Measurements from ENCODE around the gene RCOR1. TPM values are rescaled to one million over a fixed set of nuclear protein-coding genes. Genes with fewer than 3 reads are reported as not detected.

RCOR1 gene
- total RNA-seq, 1 experiment from 2014 or later: 34.1 TPM

- Mint-ChIP-seq H3K27ac (peak overlapping the region in 1 of 3 experiments; percentile 41; a peak in 1 of 7 replicates), H3K36me3 (ENCODE audit: insufficient read depth in 1 of 3, low read depth in 3 of 3) (no peaks in the 10 kb centered on the region), H3K4me1 (peaks cover 35 to 37% of the 10 kb centered on the region in 2 experiments)
These were observed 99.9 kb downstream of the RCOR1 start for GRCh38 chr14:102692334-102692733.

More at GRCh38 chr14:102692334-102692733, 99.9 kb downstream of the RCOR1 start:
- Histone ChIP-seq H3K27me3 (ENCODE audit: insufficient read depth, low read length) (no peaks in the 10 kb centered on the region), H3K23ac (ENCODE audit: insufficient read length, low read depth, low read length) (no peak overlapping the region), H4K5ac (ENCODE audit: insufficient read length, low read depth, low read length) (no peak overlapping the region), H2BK20ac (ENCODE audit: low read depth, low read length, poor library complexity, severe bottlenecking) (no peak overlapping the region), H2BK120ac (ENCODE audit: low read depth, low read length, poor library complexity, severe bottlenecking) (no peak overlapping the region), H3K56ac (ENCODE audit: insufficient read length, low read depth, low read length) (no peak overlapping the region), H3T11ph (ENCODE audit: low read length) (no peak overlapping the region), H3K27ac (ENCODE audit: insufficient read length, low read depth, low read length) (no peak overlapping the region), H3K4me1 (ENCODE audit: insufficient read depth, low read length) (no peaks in the 10 kb centered on the region), H4K8ac (replicated peaks; ENCODE audit: insufficient read length, low read depth, low read length) (no peak overlapping the region), H2BK15ac (ENCODE audit: low read depth, low read length) (no peak overlapping the region), H4K20me1 (ENCODE audit: control insufficient read depth, insufficient read depth, insufficient read length) (no peaks in the 10 kb centered on the region), H2AFZ (ENCODE audit: low read length) (no peak overlapping the region), H4K91ac (ENCODE audit: insufficient read length, low read depth, low read length) (no peak overlapping the region), H3K79me2 (ENCODE audit: insufficient read depth, low read length) (peaks cover 2% of the 10 kb centered on the region; the same call in 1 of the 2 replicates), H3K18ac (ENCODE audit: insufficient read length, low read depth, low read length) (no peak overlapping the region), H3K4me2 (ENCODE audit: insufficient read depth, insufficient read length, low read length) (no peak overlapping the region), H2AK5ac (ENCODE audit: insufficient read length, low read length) (no peak overlapping the region), H2BK12ac (ENCODE audit: insufficient read length, low read depth, low read length) (no peak overlapping the region), H3K14ac (ENCODE audit: insufficient read depth, low read length) (no peak overlapping the region), H3K4ac (ENCODE audit: low read depth, low read length) (no peak overlapping the region), H3K23me2 (ENCODE audit: insufficient read length, low read depth, low read length, poor library complexity, severe bottlenecking) (no peaks in the 10 kb centered on the region), H3K9ac (ENCODE audit: extremely low read depth, insufficient read length, low read length) (no peak overlapping the region), H2BK5ac (ENCODE audit: insufficient read length, low read length) (no peak overlapping the region), H3K9me3 (ENCODE audit: control insufficient read depth, low read depth, low read length) (no peaks in the 10 kb centered on the region), H3K79me1 (ENCODE audit: insufficient read depth, low read depth, low read length, poor library complexity, severe bottlenecking) (peaks cover 4% of the 10 kb centered on the region)
- TF ChIP-seq CTCF (conservative IDR thresholded peaks at IDR 0.05): no peak
- WGBS (ENCODE audit: extremely low coverage, insufficient read length, low lambda C conversion rate): no CpG with 5 or more reads among the region's 4 CpGs
- H3K9me3 Mint-ChIP-seq: no peaks in the 10 kb centered on the region
- no peak overlapping the region for H3K4me3 Mint-ChIP-seq
- DNase-seq: no peak
- no peaks in the 10 kb centered on the region for H3K27me3 Mint-ChIP-seq (ENCODE audit: low read depth)
